SK-N-MC (cell line): ENCODE results near the gene AOC3.
"Not testable (repeated sequence)": the region's sequence is repeated elsewhere in the genome, so short reads cannot be mapped to it uniquely, and the experiment has no call there.

ENCODE experiments used
- DNase-seq: peaks from one replicate; pipeline ENCODE4 v3.0.0-alpha.2; 2011; ENCODE audit warnings: low read depth, low spot score
- H3K27ac ChIP-seq: fragments of 200-600 bp; sonication (generic); 2 replicates; pipeline ENCODE4 v1.5.1; 2016; ENCODE audit warnings: mixed run types
- H3K36me3 ChIP-seq: fragments of 200-600 bp; sonication (generic); 2 replicates; pipeline ENCODE4 v1.6.1; 2017; ENCODE audit warnings: antibody characterized with exemption, low read length, mixed read lengths; ENCODE audit not compliant: insufficient read depth
- H3K4me3 ChIP-seq: fragments of 200-600 bp; sonication (generic); 2 replicates; pipeline ENCODE4 v1.5.1; 2016
- H3K9ac ChIP-seq: fragments of 200-600 bp; sonication (generic); 2 replicates; pipeline ENCODE4 v1.8.0; 2017; ENCODE audit warnings: mixed run types, mixed read lengths; ENCODE audit not compliant: insufficient read length
- H3K9me3 ChIP-seq: fragments of 200-600 bp; sonication (generic); 2 replicates; pipeline ENCODE4 v1.6.1; 2017; ENCODE audit warnings: low read depth, mild to moderate bottlenecking, antibody characterized with exemption, low read length, moderate library complexity, mixed read lengths
- EZH2 ChIP-seq: fragments of 200-600 bp; sonication (generic); IDR thresholded peaks from one replicate; pipeline ENCODE4 v1.6.1; 2017; ENCODE audit warnings: antibody characterized with exemption
- FOXP2 ChIP-seq: optimal IDR thresholded peaks from 2 replicates; pipeline ENCODE3; 2011; ENCODE audit warnings: mild to moderate bottlenecking, moderate library complexity; ENCODE audit not compliant: insufficient read depth; ENCODE audit errors: extremely low read length, control extremely low read depth
- POLR2AphosphoS5 ChIP-seq: IDR thresholded peaks from 2 replicates; pipeline ENCODE4 v1.6.1; 2012; ENCODE audit warnings: mild to moderate bottlenecking, low read depth, low read length, borderline replicate concordance

AOC3 gene

GRCh38 chr17:42871647-42872046, 20.6 kb downstream of the AOC3 start:
- no peak for DNase-seq
- no peaks in the 10 kb centered on the region for H3K36me3 ChIP-seq
- no peak overlapping the region for H3K9ac ChIP-seq
- H3K9me3 ChIP-seq, result no peaks in the 10 kb centered on the region
- no peak overlapping the region for H3K4me3 ChIP-seq
- TF ChIP-seq EZH2, result no peak
- TF ChIP-seq POLR2AphosphoS5, result no peak
- no peak for TF ChIP-seq FOXP2
- no peak overlapping the region for H3K27ac ChIP-seq

DNA sequence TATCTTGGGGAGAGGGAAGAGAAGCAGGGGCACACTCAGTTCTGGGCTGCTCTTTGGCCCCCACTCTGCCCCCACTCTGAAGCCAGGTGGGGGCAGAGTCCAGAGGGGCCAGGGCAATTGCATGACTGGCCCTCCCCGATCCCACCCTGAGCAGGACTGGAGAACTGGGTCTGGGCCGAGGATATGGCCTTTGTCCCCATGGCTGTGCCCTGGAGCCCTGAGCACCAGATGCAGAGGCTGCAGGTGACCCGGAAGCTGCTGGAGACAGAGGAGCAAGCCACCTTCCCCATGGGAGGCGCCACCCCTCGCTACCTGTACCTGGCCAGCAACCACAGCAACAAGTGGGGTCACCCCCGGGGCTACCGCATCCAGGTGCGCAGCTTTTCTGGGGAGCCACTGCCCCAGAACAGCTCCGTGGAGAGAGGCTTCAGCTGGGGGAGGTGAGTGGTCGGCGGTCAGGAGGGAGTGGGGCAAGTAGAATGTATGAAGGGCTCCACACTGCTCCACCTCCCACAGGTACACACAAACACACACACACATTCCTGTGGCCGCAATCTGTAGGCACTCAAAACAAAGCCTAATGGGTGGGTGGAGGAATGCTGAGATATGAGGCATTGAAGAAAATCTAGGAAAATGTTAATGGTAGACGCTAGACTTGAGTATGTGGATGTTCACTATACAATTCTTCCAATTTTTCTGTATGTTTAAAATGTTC, 21.4 kb downstream of the AOC3 start:
- Histone ChIP-seq H3K36me3 (no peaks in the 10 kb centered on the region), H3K9ac (no peak overlapping the region), H3K9me3 (no peaks in the 10 kb centered on the region), H3K4me3 (no peak overlapping the region), H3K27ac (no peak overlapping the region)
- TF ChIP-seq POLR2AphosphoS5 (no peak), FOXP2 (no peak), EZH2 (no peak)
- DNase-seq, result no peak

DNA sequence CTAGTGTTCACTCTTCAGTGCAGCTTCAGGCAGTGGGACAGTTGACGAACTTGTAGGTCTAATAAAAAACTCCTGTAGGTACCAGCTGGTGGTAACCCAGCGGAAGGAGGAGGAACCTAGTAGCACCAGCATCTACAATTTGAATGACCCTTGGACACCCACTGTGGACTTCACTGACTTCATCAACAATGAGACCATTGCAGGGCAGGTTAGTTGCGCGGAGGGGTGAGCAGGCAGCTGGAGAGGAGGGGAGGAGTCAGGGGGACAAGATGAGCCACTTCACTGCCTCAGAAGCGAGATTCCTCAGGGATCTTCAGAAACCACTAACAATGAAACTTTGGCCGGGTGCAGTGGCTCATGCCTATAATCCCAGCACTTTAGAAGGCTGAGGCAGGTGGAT, 22.3 kb downstream of the AOC3 start:
- Histone ChIP-seq H3K9ac (no peak overlapping the region), H3K9me3 (no peaks in the 10 kb centered on the region), H3K27ac (no peak overlapping the region), H3K4me3 (no peak overlapping the region), H3K36me3 (no peaks in the 10 kb centered on the region)
- TF ChIP-seq EZH2 (no peak), FOXP2 (no peak)
- DNase-seq, result no peak

- not testable (repeated sequence) for H3K36me3 ChIP-seq, H3K9ac ChIP-seq, H3K4me3 ChIP-seq, DNase-seq, H3K27ac ChIP-seq, H3K9me3 ChIP-seq
Measured at GRCh38 chr17:42873932-42874695, 23.1 kb downstream of the AOC3 start.

DNA sequence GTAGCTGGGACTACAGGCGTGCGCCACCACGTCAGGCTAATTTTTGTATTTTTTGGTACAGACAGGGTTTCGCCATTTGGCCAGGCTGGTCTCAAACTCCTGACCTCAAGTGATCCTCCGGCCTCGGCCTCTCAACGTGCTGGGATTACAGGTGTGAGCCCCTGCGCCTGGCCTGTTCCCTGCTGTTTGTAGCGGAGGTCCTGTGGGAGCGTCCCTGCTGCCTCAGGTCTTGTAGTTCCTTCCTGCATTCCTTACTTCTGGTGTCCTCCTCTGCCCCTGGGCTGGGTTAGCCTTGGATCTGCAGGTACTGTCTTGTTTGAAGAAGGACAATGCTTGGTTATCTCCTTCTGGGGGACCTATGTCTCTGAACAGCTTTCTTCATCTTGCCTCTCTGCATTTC, 26.0 kb downstream of the AOC3 start:
- H3K27ac ChIP-seq, result no peak overlapping the region
- DNase-seq, result no peak
- H3K9me3 ChIP-seq, result no peaks in the 10 kb centered on the region
- H3K4me3 ChIP-seq, result no peak overlapping the region
- no peak overlapping the region for H3K9ac ChIP-seq
- no peaks in the 10 kb centered on the region for H3K36me3 ChIP-seq
- TF ChIP-seq EZH2 (no peak), POLR2AphosphoS5 (no peak), FOXP2 (no peak)

- no peak overlapping the region for H3K9ac ChIP-seq
- no peaks in the 10 kb centered on the region for H3K36me3 ChIP-seq
- no peaks in the 10 kb centered on the region for H3K9me3 ChIP-seq
- H3K27ac ChIP-seq, result no peak overlapping the region
- no peak overlapping the region for H3K4me3 ChIP-seq
- no peak for DNase-seq
- TF ChIP-seq POLR2AphosphoS5 (no peak), EZH2 (no peak), FOXP2 (no peak)
Measured at GRCh38 chr17:42878123-42878880, 27.3 kb downstream of the AOC3 start.

GRCh38 chr17:42878924-42879595, 28.1 kb downstream of the AOC3 start:
- Histone ChIP-seq H3K4me3 (no peak overlapping the region), H3K9ac (no peak overlapping the region), H3K36me3 (no peaks in the 10 kb centered on the region), H3K27ac (no peak overlapping the region), H3K9me3 (no peaks in the 10 kb centered on the region)
- no peak for DNase-seq
- no peak for TF ChIP-seq FOXP2
- no peak for TF ChIP-seq EZH2
- no peak for TF ChIP-seq POLR2AphosphoS5

- no peak overlapping the region for H3K4me3 ChIP-seq
- no peak overlapping the region for H3K9ac ChIP-seq
- no peak for DNase-seq
- no peak for TF ChIP-seq FOXP2
- no peak for TF ChIP-seq POLR2AphosphoS5
- TF ChIP-seq EZH2, result no peak
- no peaks in the 10 kb centered on the region for H3K36me3 ChIP-seq
- no peaks in the 10 kb centered on the region for H3K9me3 ChIP-seq
- H3K27ac ChIP-seq, result no peak overlapping the region
Measured at GRCh38 chr17:42879596-42879985, 28.6 kb downstream of the AOC3 start.
